Smooth muscle cell (in vitro differentiated cells): ENCODE results near the gene FAM98B. TPM values are rescaled to one million over a fixed set of nuclear protein-coding genes. Genes with fewer than 3 reads are reported as not detected.

Experiments
- DNase-seq: peaks from one replicate; lab custom pipeline; 2025; ENCODE audit not compliant: unreplicated experiment; lab: John Stamatoyannopoulos, UW
- H2AFZ ChIP-seq: fragments of 200-600 bp; sonication (generic); 2 replicates; pipeline ENCODE4 v1.6.0; 2016; ENCODE audit warnings: antibody characterized with exemption, low read depth, mild to moderate bottlenecking
- H3F3A ChIP-seq: fragments of 200-600 bp; sonication (generic); 2 replicates; pipeline ENCODE4 v1.6.0; 2017; ENCODE audit warnings: antibody characterized with exemption, low read depth
- H3K27ac ChIP-seq: fragments of 200-600 bp; sonication (generic); 2 replicates; pipeline ENCODE4 v1.5.1; 2016; ENCODE audit warnings: low read depth, mild to moderate bottlenecking
- H3K27me3 ChIP-seq: fragments of 200-600 bp; sonication (generic); 2 replicates; pipeline ENCODE4 v1.6.1; 2016; ENCODE audit warnings: low read depth, mild to moderate bottlenecking
- H3K36me3 ChIP-seq: fragments of 200-600 bp; sonication (generic); 2 replicates; pipeline ENCODE4 v1.5.1; 2016; ENCODE audit warnings: low read depth
- H3K4me1 ChIP-seq: fragments of 200-600 bp; sonication (generic); 2 replicates; pipeline ENCODE4 v1.5.1; 2016; ENCODE audit warnings: low read depth
- H3K4me2 ChIP-seq: fragments of 200-600 bp; sonication (generic); 2 replicates; pipeline ENCODE4 v1.6.0; 2016; ENCODE audit warnings: mild to moderate bottlenecking
- H3K4me3 ChIP-seq: fragments of 200-600 bp; sonication (generic); 2 replicates; pipeline ENCODE4 v1.5.1; 2016; ENCODE audit warnings: mild to moderate bottlenecking
- H3K79me2 ChIP-seq: fragments of 200-600 bp; sonication (generic); 2 replicates; pipeline ENCODE4 v1.6.0; 2016; ENCODE audit warnings: low read depth, mild to moderate bottlenecking
- H3K9ac ChIP-seq: fragments of 200-600 bp; sonication (generic); 2 replicates; pipeline ENCODE4 v1.6.0; 2016; ENCODE audit warnings: low read depth
- H3K9me3 ChIP-seq: fragments of 200-600 bp; sonication (generic); replicated peaks from 2 replicates; pipeline ENCODE4 v1.5.1; 2016; ENCODE audit warnings: low read depth
- H4K20me1 ChIP-seq: fragments of 200-600 bp; sonication (generic); 2 replicates; pipeline ENCODE4 v1.6.0; 2016; ENCODE audit warnings: low read depth
- WGBS: methylation state at CpG from one replicate; pipeline ENCODE4 v1.1.7; 2016; ENCODE audit warnings: low lambda C conversion rate; 5-methylcytosine and 5-hydroxymethylcytosine counted together
- polyA plus RNA-seq: library from polyadenylated mRNA; unstranded; fragments of >200 nt; fragmentation: Nextera tagmentation; extraction: Ambion mirVana; gene quantifications from 2 replicates; pipeline ENCODE4 v1.2.1, GENCODE V29; 2016
- total RNA-seq: library from RNA; depleted of rRNA; stranded (reverse); fragments of >200 nt; gene quantifications from 2 replicates; pipeline ENCODE4 v1.2.3, GENCODE V29; 2014
- TF ChIP-seq, protein P1 (sequence below): fragments of 200-600 bp; sonication (generic); IDR thresholded peaks from 2 replicates; pipeline ENCODE4 v1.5.1; 2017; ENCODE audit warnings: borderline replicate concordance, mild to moderate bottlenecking, antibody characterized with exemption; ENCODE audit not compliant: insufficient read depth, poor library complexity, severe bottlenecking

The FAM98B gene
- total and polyA plus RNA-seq, 2 experiments from 2014 or later, result 1.4 to 5.1 TPM

GRCh38 chr15:38460543-38460942 is 6.6 kb downstream of the FAM98B start:
- Histone ChIP-seq H3K4me2 (no peak overlapping the region), H3K27me3 (no peaks in the 10 kb centered on the region), H3K4me3 (no peak overlapping the region), H3F3A (no peaks in the 10 kb centered on the region), H3K27ac (no peak overlapping the region), H3K79me2 (peaks cover 82% of the 10 kb centered on the region), H4K20me1 (peaks cover 74% of the 10 kb centered on the region), H3K4me1 (peaks cover under 1% of the 10 kb centered on the region), H3K9me3 (no peaks in the 10 kb centered on the region), H3K36me3 (no peaks in the 10 kb centered on the region), H2AFZ (no peak overlapping the region), H3K9ac (no peak overlapping the region)
- TF ChIP-seq, protein P1, sequence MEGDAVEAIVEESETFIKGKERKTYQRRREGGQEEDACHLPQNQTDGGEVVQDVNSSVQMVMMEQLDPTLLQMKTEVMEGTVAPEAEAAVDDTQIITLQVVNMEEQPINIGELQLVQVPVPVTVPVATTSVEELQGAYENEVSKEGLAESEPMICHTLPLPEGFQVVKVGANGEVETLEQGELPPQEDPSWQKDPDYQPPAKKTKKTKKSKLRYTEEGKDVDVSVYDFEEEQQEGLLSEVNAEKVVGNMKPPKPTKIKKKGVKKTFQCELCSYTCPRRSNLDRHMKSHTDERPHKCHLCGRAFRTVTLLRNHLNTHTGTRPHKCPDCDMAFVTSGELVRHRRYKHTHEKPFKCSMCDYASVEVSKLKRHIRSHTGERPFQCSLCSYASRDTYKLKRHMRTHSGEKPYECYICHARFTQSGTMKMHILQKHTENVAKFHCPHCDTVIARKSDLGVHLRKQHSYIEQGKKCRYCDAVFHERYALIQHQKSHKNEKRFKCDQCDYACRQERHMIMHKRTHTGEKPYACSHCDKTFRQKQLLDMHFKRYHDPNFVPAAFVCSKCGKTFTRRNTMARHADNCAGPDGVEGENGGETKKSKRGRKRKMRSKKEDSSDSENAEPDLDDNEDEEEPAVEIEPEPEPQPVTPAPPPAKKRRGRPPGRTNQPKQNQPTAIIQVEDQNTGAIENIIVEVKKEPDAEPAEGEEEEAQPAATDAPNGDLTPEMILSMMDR, result no peak
- WGBS, result 97% methylated on average over 3 of the region's 3 CpGs
- DNase-seq, result no peak

DNA sequence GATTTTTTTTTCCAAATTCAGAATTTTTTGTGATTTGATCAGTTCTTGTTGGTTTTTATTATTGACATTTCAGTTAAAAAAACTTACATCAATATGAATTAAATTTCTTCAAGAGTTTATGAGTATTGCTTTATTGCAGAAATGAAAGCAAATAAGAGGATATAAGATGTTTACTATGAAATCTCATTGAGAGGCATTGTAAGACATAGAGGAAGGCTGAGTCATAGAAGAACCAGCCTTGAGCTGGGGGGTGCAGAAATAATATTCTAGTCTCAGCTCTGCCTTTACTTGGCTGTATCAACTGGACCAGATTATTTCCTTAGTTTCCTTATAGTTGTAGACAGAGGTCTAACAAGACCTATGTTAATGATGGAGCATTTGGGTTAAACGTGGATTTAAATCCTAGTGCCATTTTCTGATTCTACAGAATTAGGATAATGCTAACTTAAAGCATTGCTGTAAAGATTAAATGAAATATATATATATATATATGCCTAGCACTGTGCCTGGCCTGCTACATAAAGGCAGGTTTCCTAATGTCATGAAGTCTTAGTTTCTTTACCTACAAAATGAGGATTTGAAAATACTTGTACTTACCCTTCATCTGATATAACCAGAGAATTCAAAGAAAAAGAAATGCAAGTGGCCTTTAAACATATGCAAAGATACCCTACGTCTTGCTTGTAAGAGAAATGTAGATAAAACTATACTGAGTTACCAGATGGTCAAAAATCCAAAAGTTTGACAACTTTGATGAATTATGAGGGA is 7.3 kb downstream of the FAM98B start:
- no peaks in the 10 kb centered on the region for H3K9me3 ChIP-seq
- no peak for DNase-seq
- no peak overlapping the region for H3K4me2 ChIP-seq
- peaks cover 75% of the 10 kb centered on the region for H3K79me2 ChIP-seq
- H2AFZ ChIP-seq, result no peak overlapping the region
- H4K20me1 ChIP-seq, result peaks cover 72% of the 10 kb centered on the region
- WGBS, result 93% methylated on average over 2 of the region's 2 CpGs
- no peaks in the 10 kb centered on the region for H3K4me1 ChIP-seq
- no peaks in the 10 kb centered on the region for H3K36me3 ChIP-seq
- no peaks in the 10 kb centered on the region for H3F3A ChIP-seq
- TF ChIP-seq, protein P1, result no peak
- no peak overlapping the region for H3K4me3 ChIP-seq
- no peaks in the 10 kb centered on the region for H3K27me3 ChIP-seq
- no peak overlapping the region for H3K27ac ChIP-seq
- H3K9ac ChIP-seq, result no peak overlapping the region

- 97% methylated on average over 3 of the region's 3 CpGs for WGBS
Observed at GRCh38 chr15:38463893-38464292, 10.0 kb downstream of the FAM98B start.

More at GRCh38 chr15:38463893-38464292, 10.0 kb downstream of the FAM98B start:
- Histone ChIP-seq H3K4me3 (no peak overlapping the region), H3F3A (no peaks in the 10 kb centered on the region), H3K36me3 (no peaks in the 10 kb centered on the region), H2AFZ (no peak overlapping the region), H4K20me1 (peaks cover 50% of the 10 kb centered on the region), H3K4me1 (no peaks in the 10 kb centered on the region), H3K79me2 (peaks cover 55% of the 10 kb centered on the region), H3K9me3 (no peaks in the 10 kb centered on the region), H3K27me3 (no peaks in the 10 kb centered on the region), H3K4me2 (no peak overlapping the region), H3K9ac (no peak overlapping the region), H3K27ac (no peak overlapping the region)
- TF ChIP-seq, protein P1, result no peak
- DNase-seq, result no peak
